NT2/D1 (cell line): ENCODE measurements around the gene PHAF1.
A peak's percentile ranks its signal among the peaks of the same experiment; 100 is the strongest.

Experiments
- DNase-seq: peaks from one replicate; pipeline ENCODE4 v3.0.0-alpha.2; 2011; ENCODE audit warnings: low read depth, low spot score
- H3K27me3 ChIP-seq: 2 replicates; pipeline ENCODE4 v1.6.0; 2011; ENCODE audit warnings: mild to moderate bottlenecking; ENCODE audit not compliant: insufficient read length, insufficient read depth
- H3K36me3 ChIP-seq: 2 replicates; pipeline ENCODE4 v1.6.1; 2011; ENCODE audit warnings: mild to moderate bottlenecking, low read length, mixed read lengths; ENCODE audit not compliant: insufficient read depth, insufficient read length
- H3K4me1 ChIP-seq: 2 replicates; pipeline ENCODE4 v1.5.1; 2011; ENCODE audit not compliant: insufficient read depth, insufficient read length
- H3K4me3 ChIP-seq: 2 replicates; pipeline ENCODE4 v1.5.1; 2011; ENCODE audit warnings: low read depth; ENCODE audit not compliant: insufficient read length
- H3K9ac ChIP-seq: 2 replicates; pipeline ENCODE4 v1.6.0; 2011; ENCODE audit warnings: low read depth; ENCODE audit not compliant: insufficient read length
- H3K9me3 ChIP-seq: 2 replicates; pipeline ENCODE4 v1.5.1; 2011; ENCODE audit warnings: mild to moderate bottlenecking, low read length; ENCODE audit not compliant: insufficient read depth
- SUZ12 ChIP-seq: IDR thresholded peaks from 2 replicates; pipeline ENCODE4 v1.6.1; 2011; ENCODE audit not compliant: insufficient read length, insufficient read depth; ENCODE audit errors: extremely low read depth
- YY1 ChIP-seq: IDR thresholded peaks from 2 replicates; pipeline ENCODE4 v1.6.1; 2011; ENCODE audit not compliant: insufficient read length, insufficient read depth
- ZNF274 ChIP-seq: IDR thresholded peaks from 2 replicates; pipeline ENCODE4 v1.6.1; 2011; ENCODE audit warnings: mild to moderate bottlenecking, low read depth, low read length

PHAF1 gene

GRCh38 chr16:67109407-67110135, at the start of gene PHAF1:
PHAF1 (plus strand) TSS chr16:67109941; CDS start chr16:67110176, 235 bp downstream.
- H3K36me3 ChIP-seq, result peaks cover 16% of the 10 kb centered on the region
- H3K4me3 ChIP-seq, result peak within 1 kb of the TSS; percentile 100
- DNase-seq, result peak; percentile 94
- H3K4me1 ChIP-seq, result peaks cover 6% of the 10 kb centered on the region
- H3K9ac ChIP-seq, result peak within 1 kb of the TSS; percentile 99
- TF ChIP-seq SUZ12, result no peak
- TF ChIP-seq YY1, result no peak
- TF ChIP-seq ZNF274, result no peak
- no peaks in the 10 kb centered on the region for H3K9me3 ChIP-seq
- no peaks in the 10 kb centered on the region for H3K27me3 ChIP-seq

- Histone ChIP-seq H3K36me3 (peaks cover 17% of the 10 kb centered on the region), H3K27me3 (no peaks in the 10 kb centered on the region), H3K9ac (no peak overlapping the region), H3K9me3 (no peaks in the 10 kb centered on the region), H3K4me3 (no peak overlapping the region), H3K4me1 (no peaks in the 10 kb centered on the region)
- no peak for DNase-seq
- TF ChIP-seq SUZ12 (no peak), ZNF274 (no peak), YY1 (no peak)
Observed at GRCh38 chr16:67063008-67063407, 46.7 kb upstream of the PHAF1 start.

- H3K4me3 ChIP-seq, result no peak overlapping the region
- TF ChIP-seq SUZ12, result no peak
- TF ChIP-seq ZNF274, result no peak
- no peak for TF ChIP-seq YY1
- H3K9ac ChIP-seq, result no peak overlapping the region
- H3K9me3 ChIP-seq, result no peaks in the 10 kb centered on the region
- H3K4me1 ChIP-seq, result no peaks in the 10 kb centered on the region
- H3K36me3 ChIP-seq, result peaks cover 56% of the 10 kb centered on the region
- H3K27me3 ChIP-seq, result no peaks in the 10 kb centered on the region
- DNase-seq, result no peak
Observed at GRCh38 chr16:67068212-67068753, 41.5 kb upstream of the PHAF1 start.

- Histone ChIP-seq H3K9ac (no peak overlapping the region), H3K27me3 (no peaks in the 10 kb centered on the region), H3K4me3 (no peak overlapping the region), H3K9me3 (no peaks in the 10 kb centered on the region), H3K36me3 (peaks cover 73% of the 10 kb centered on the region), H3K4me1 (no peaks in the 10 kb centered on the region)
- DNase-seq, result no peak
- TF ChIP-seq YY1 (no peak), SUZ12 (no peak), ZNF274 (no peak)
Observed at GRCh38 chr16:67071476-67072048, 38.2 kb upstream of the PHAF1 start.

- Histone ChIP-seq H3K27me3 (no peaks in the 10 kb centered on the region), H3K9ac (no peak overlapping the region), H3K9me3 (no peaks in the 10 kb centered on the region), H3K36me3 (peaks cover 59% of the 10 kb centered on the region), H3K4me1 (no peaks in the 10 kb centered on the region), H3K4me3 (no peak overlapping the region)
- DNase-seq, result no peak
- TF ChIP-seq SUZ12, result no peak
- no peak for TF ChIP-seq YY1
- TF ChIP-seq ZNF274, result no peak
Observed at GRCh38 chr16:67075331-67075730, 34.4 kb upstream of the PHAF1 start.

GRCh38 chr16:67077871-67078270, 31.9 kb upstream of the PHAF1 start:
- no peaks in the 10 kb centered on the region for H3K4me1 ChIP-seq
- peaks cover 41% of the 10 kb centered on the region for H3K36me3 ChIP-seq
- no peak overlapping the region for H3K4me3 ChIP-seq
- no peak overlapping the region for H3K9ac ChIP-seq
- H3K9me3 ChIP-seq, result no peaks in the 10 kb centered on the region
- DNase-seq, result no peak
- H3K27me3 ChIP-seq, result no peaks in the 10 kb centered on the region
- TF ChIP-seq SUZ12 (no peak), ZNF274 (no peak), YY1 (no peak)

GRCh38 chr16:67082100-67082499, 27.6 kb upstream of the PHAF1 start:
- no peak for TF ChIP-seq YY1
- no peak for TF ChIP-seq ZNF274
- no peak for TF ChIP-seq SUZ12
- Histone ChIP-seq H3K4me1 (no peaks in the 10 kb centered on the region), H3K9ac (no peak overlapping the region), H3K36me3 (peaks cover 34% of the 10 kb centered on the region), H3K9me3 (no peaks in the 10 kb centered on the region), H3K27me3 (no peaks in the 10 kb centered on the region), H3K4me3 (no peak overlapping the region)
- no peak for DNase-seq
